GM12878 (cell line): ENCODE data around the gene NDUFS6. TPM values are rescaled to one million over a fixed set of nuclear protein-coding genes. Genes with fewer than 3 reads are reported as not detected.
A peak's percentile ranks its signal among the peaks of the same experiment; 100 is the strongest.

Experiments used
- E4F1 ChIP-seq: fragments of 450-650 bp; IDR thresholded peaks from 2 replicates; pipeline ENCODE4 v1.6.1; 2018; ENCODE audit warnings: borderline replicate concordance, mild to moderate bottlenecking; ENCODE audit not compliant: partially characterized antibody
- FOXM1 ChIP-seq: IDR thresholded peaks from 2 replicates; pipeline ENCODE4 v1.6.1; 2012; ENCODE audit warnings: low read depth, mild to moderate bottlenecking, inconsistent platforms, low read length, moderate library complexity
- HCFC1 ChIP-seq: fragments of 150-350 bp; IDR thresholded peaks from 2 replicates; pipeline ENCODE4 v1.6.1; 2014; ENCODE audit warnings: low read length
- HDGF ChIP-seq: fragments of 450-650 bp; IDR thresholded peaks from 2 replicates; pipeline ENCODE4 v1.6.1; 2016; ENCODE audit warnings: antibody characterized with exemption
- KDM1A ChIP-seq: fragments of 200-600 bp; sonication (generic); IDR thresholded peaks from 2 replicates; pipeline ENCODE4 v1.6.1; 2016; ENCODE audit warnings: borderline replicate concordance
- KLF5 ChIP-seq: fragments of 450-650 bp; IDR thresholded peaks from 2 replicates; pipeline ENCODE4 v1.6.1; 2014; ENCODE audit warnings: mild to moderate bottlenecking; ENCODE audit not compliant: partially characterized antibody
- MYC ChIP-seq: IDR thresholded peaks from 2 replicates; pipeline ENCODE4 v1.6.1; 2011; ENCODE audit warnings: mild to moderate bottlenecking, low read length, moderate library complexity, inconsistent platforms; ENCODE audit not compliant: insufficient read depth, insufficient replicate concordance, insufficient read length, severe bottlenecking
- NR2F1 ChIP-seq: fragments of 450-650 bp; conservative IDR thresholded peaks from 2 replicates; pipeline ENCODE4 v1.6.1; 2017; ENCODE audit warnings: mild to moderate bottlenecking
- PAX8 ChIP-seq: fragments of 450-650 bp; IDR thresholded peaks from 2 replicates; pipeline ENCODE4 v1.6.1; 2017; ENCODE audit warnings: mild to moderate bottlenecking, moderate library complexity
- RAD21 ChIP-seq: IDR thresholded peaks from 2 replicates; pipeline ENCODE4 v1.6.1; 2011; ENCODE audit warnings: mild to moderate bottlenecking, low read depth, low read length, moderate library complexity; ENCODE audit not compliant: insufficient read depth
- RFX5 ChIP-seq: IDR thresholded peaks from 2 replicates; pipeline ENCODE4 v1.6.1; 2011; ENCODE audit warnings: low read depth, low read length, improper control_type of control experiment
- WRNIP1 ChIP-seq: IDR thresholded peaks from 2 replicates; pipeline ENCODE4 v1.6.1; 2011; ENCODE audit warnings: low read depth, low read length, improper control_type of control experiment, borderline replicate concordance
- YBX1 ChIP-seq: fragments of 450-650 bp; IDR thresholded peaks from 2 replicates; pipeline ENCODE4 v1.6.1; 2016; ENCODE audit warnings: antibody characterized with exemption
- ZSCAN29 ChIP-seq: fragments of 450-650 bp; IDR thresholded peaks from 2 replicates; pipeline ENCODE4 v1.6.1; 2017; ENCODE audit warnings: mild to moderate bottlenecking, moderate library complexity
- polyA plus RNA-seq, 11 experiments: library from polyadenylated mRNA; depleted of rRNA in 4 of 11; unstranded in 6 of 11; stranded (reverse) in 5 of 11; fragments of >200 nt; fragmentation: Nextera tagmentation in 4 of 11; fragmentation: Illumina TruSeq in 1 of 11; extraction: Ambion mirVana in 4 of 11; extraction: Trizol in 1 of 11; gene quantifications; 1 replicate in 1 of 11; 2 replicates in 10 of 11; pipeline versions ENCODE4 v1.2.1 to v1.2.3, GENCODE V29; 2011 to 2016; ENCODE audit warnings: inconsistent platforms in 2 of 11, missing spikeins in 2 of 11, low read depth in 1 of 11
- total RNA-seq, 4 experiments: library from RNA; depleted of rRNA in 3 of 4; stranded (reverse); fragments of >200 nt in 3 of 4; fragmentation: Illumina TruSeq in 1 of 4; extraction: Trizol in 1 of 4; gene quantifications; 2 replicates each; pipeline versions ENCODE4 v1.2.1 to v1.2.3, GENCODE V29; 2013 to 2021
- TF ChIP-seq, protein P1 (sequence below): IDR thresholded peaks from 2 replicates; pipeline ENCODE4 v1.6.1; 2011; ENCODE audit warnings: borderline replicate concordance, low read depth, mild to moderate bottlenecking, moderate library complexity, low read length; ENCODE audit not compliant: insufficient read depth, poor library complexity, severe bottlenecking
- TF ChIP-seq, protein P2 (sequence below): IDR thresholded peaks from 2 replicates; pipeline ENCODE4 v1.6.1; 2012; ENCODE audit warnings: low read depth, low read length, improper control_type of control experiment
- TF ChIP-seq, protein P3 (sequence below): IDR thresholded peaks from 2 replicates; pipeline ENCODE4 v1.6.1; 2011; ENCODE audit warnings: low read depth, low read length, improper control_type of control experiment, borderline replicate concordance

NDUFS6 gene
- total and polyA plus RNA-seq, 10 of the 15 experiments (the other 5 are each of a cell fraction or from before 2014, with no cell fraction given): 20.7 to 213 (median 58.3) TPM

DNA sequence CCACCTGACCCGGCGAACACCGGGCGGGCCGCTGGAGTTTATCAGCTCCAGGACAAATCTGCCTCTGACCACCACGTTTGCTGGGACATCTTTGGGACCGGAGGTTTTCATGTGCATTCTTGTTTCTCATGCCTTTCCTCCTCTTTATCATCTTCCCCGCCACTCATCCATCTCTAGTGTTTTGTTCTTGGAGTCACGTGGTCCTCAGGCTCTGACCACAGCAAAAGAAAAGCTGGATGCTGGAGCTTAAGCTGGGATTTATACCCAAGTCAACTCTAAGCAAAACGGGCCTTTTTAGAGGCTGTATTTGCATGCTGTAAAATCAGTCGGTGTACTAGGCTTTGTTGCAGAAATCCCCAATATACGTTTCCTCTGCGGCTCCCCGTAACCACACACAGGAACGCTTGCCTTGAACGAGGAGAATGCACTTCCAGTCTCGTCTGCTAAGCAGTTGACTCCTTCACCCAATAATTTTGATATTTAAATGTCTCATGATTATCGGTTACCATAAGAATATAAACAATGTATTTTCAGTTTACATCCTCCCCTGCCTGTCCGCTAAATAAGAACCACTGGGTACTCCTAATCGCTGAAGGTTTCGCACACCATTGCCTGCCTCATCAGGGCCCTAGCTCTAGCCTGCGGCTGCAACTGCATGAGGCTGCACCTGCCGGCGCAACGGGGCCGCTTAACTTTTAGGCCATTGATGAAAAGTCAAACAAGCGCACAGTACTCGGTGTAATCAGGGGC, 560 bp upstream of the NDUFS6 start (continued):
- TF ChIP-seq, protein P1, sequence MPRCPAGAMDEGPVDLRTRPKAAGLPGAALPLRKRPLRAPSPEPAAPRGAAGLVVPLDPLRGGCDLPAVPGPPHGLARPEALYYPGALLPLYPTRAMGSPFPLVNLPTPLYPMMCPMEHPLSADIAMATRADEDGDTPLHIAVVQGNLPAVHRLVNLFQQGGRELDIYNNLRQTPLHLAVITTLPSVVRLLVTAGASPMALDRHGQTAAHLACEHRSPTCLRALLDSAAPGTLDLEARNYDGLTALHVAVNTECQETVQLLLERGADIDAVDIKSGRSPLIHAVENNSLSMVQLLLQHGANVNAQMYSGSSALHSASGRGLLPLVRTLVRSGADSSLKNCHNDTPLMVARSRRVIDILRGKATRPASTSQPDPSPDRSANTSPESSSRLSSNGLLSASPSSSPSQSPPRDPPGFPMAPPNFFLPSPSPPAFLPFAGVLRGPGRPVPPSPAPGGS: no peak
- TF ChIP-seq PAX8: no peak
- TF ChIP-seq KLF5: no peak
- TF ChIP-seq E4F1: no peak
- TF ChIP-seq RFX5: no peak
- TF ChIP-seq FOXM1: no peak
- TF ChIP-seq WRNIP1: no peak
- TF ChIP-seq MYC: no peak
- TF ChIP-seq NR2F1: no peak
- no peak for TF ChIP-seq HDGF
- no peak for TF ChIP-seq HCFC1
- TF ChIP-seq YBX1: no peak
- TF ChIP-seq RAD21: no peak
- TF ChIP-seq KDM1A: no peak
- TF ChIP-seq, protein P2, sequence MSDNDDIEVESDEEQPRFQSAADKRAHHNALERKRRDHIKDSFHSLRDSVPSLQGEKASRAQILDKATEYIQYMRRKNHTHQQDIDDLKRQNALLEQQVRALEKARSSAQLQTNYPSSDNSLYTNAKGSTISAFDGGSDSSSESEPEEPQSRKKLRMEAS: peak; percentile 29; the same call in 1 of the 2 replicates
- TF ChIP-seq, protein P3, sequence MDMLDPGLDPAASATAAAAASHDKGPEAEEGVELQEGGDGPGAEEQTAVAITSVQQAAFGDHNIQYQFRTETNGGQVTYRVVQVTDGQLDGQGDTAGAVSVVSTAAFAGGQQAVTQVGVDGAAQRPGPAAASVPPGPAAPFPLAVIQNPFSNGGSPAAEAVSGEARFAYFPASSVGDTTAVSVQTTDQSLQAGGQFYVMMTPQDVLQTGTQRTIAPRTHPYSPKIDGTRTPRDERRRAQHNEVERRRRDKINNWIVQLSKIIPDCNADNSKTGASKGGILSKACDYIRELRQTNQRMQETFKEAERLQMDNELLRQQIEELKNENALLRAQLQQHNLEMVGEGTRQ: no peak; the same call in 1 of the 2 replicates
- TF ChIP-seq ZSCAN29: no peak
